ENCODE data around the gene LRIT3. TPM values are rescaled to one million over a fixed set of nuclear protein-coding genes. Genes with fewer than 3 reads are reported as not detected.

LRIT3 gene
- total RNA-seq, 4 donors from 2014 or later: 0.16 to 0.22 (median 0.18) TPM

DNA sequence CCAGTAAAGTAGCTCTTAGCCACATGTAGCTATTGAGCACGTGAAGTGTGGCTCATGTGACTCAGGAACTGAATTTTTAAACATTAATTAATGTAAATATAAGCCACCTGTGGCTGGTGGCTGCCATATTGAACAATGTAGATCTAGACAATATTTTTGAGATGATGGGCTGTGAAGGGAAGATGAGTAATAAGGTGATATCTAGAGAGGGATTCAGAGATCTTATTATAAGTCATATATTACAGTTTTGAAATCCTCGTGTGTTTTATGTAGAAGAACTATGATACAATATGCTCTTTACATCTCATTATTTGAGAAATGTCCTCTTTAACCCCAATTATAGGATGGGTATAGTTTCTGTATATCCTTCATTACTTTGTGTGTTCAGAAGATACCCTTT is 26.7 kb upstream of the LRIT3 start:
- TF ChIP-seq, protein P1, sequence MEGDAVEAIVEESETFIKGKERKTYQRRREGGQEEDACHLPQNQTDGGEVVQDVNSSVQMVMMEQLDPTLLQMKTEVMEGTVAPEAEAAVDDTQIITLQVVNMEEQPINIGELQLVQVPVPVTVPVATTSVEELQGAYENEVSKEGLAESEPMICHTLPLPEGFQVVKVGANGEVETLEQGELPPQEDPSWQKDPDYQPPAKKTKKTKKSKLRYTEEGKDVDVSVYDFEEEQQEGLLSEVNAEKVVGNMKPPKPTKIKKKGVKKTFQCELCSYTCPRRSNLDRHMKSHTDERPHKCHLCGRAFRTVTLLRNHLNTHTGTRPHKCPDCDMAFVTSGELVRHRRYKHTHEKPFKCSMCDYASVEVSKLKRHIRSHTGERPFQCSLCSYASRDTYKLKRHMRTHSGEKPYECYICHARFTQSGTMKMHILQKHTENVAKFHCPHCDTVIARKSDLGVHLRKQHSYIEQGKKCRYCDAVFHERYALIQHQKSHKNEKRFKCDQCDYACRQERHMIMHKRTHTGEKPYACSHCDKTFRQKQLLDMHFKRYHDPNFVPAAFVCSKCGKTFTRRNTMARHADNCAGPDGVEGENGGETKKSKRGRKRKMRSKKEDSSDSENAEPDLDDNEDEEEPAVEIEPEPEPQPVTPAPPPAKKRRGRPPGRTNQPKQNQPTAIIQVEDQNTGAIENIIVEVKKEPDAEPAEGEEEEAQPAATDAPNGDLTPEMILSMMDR (IDR thresholded peaks at IDR 0.05; ENCODE audit: low read depth): no peak

GRCh38 chr4:109826719-109827118 is 21.2 kb upstream of the LRIT3 start:
- TF ChIP-seq, protein P1 (IDR thresholded peaks at IDR 0.05; ENCODE audit: low read depth): no peak

GRCh38 chr4:109827672-109828071 is 20.2 kb upstream of the LRIT3 start, which contains the start of gene RRH:
Gene RRH, plus strand, starts transcription at chr4:109827972. Its CDS starts 56 bp downstream, at chr4:109828028.
- TF ChIP-seq, protein P1 (IDR thresholded peaks at IDR 0.05; ENCODE audit: low read depth): no peak

GRCh38 chr4:109833756-109834155 is 14.2 kb upstream of the LRIT3 start:
- TF ChIP-seq, protein P1 (IDR thresholded peaks at IDR 0.05; ENCODE audit: low read depth): no peak

- TF ChIP-seq, protein P1 (IDR thresholded peaks at IDR 0.05; ENCODE audit: low read depth): no peak
Measured at GRCh38 chr4:109836985-109837384, 10.9 kb upstream of the LRIT3 start.

DNA sequence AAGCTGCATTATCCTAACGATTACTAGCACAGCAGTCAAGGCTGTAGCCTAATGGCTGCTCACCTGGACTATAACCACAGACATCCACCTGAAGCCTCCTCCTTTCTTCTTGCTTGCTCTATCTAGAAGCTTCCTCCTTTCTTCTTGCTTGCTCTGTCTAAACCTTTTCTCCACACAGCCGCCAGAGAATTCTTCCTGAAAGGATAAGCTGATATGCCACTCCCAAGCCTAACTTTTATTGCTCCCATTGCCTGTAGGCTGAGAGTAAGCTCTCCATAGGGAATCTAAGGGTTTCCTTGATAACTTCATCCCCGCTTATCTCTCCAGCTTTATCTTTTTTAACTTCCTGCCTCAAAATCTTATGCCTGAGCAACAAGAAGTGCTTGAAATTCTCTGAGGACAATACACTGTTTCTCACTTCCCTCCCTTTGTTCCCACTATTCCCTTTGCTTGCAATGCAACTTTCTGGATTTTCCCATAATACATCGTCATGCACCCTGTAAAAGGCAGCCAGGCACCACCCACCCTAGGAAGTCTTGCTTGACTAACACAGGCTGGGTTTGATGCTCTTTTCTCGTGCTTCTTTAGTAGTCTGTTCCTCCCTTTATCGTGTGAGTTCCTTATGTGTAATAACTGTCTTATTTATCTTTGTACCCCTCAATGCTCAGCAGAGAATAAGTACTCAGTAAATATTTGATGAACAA is 1.4 kb upstream of the LRIT3 start:
- TF ChIP-seq, protein P1 (IDR thresholded peaks at IDR 0.05; ENCODE audit: low read depth): no peak

- TF ChIP-seq, protein P1 (IDR thresholded peaks at IDR 0.05; ENCODE audit: low read depth): no peak
Measured at GRCh38 chr4:109848501-109848900, 594 bp downstream of the LRIT3 start.
